ENCODE results near the gene FITM1. TPM values are rescaled to one million over a fixed set of nuclear protein-coding genes. Genes with fewer than 3 reads are reported as not detected.

Gene FITM1
- total RNA-seq, 2 experiments from 2014 or later: 1.5 to 1.7 TPM

- peaks cover 69% of the 10 kb centered on the region for H3K4me1 ChIP-seq (ENCODE audit: insufficient read depth, low read length)
- Mint-ChIP-seq H3K27ac (peak within 1 kb of the TSS; percentile 90), H3K27me3 (no peaks in the 10 kb centered on the region), H3K9me3 (no peaks in the 10 kb centered on the region), H3K4me3 (peak within 1 kb of the TSS; percentile 99), H3K4me1 (ENCODE audit: low read depth) (peaks cover 67% of the 10 kb centered on the region), H3K36me3 (ENCODE audit: low read depth) (peaks cover 82% of the 10 kb centered on the region)
- TF ChIP-seq, protein P1, sequence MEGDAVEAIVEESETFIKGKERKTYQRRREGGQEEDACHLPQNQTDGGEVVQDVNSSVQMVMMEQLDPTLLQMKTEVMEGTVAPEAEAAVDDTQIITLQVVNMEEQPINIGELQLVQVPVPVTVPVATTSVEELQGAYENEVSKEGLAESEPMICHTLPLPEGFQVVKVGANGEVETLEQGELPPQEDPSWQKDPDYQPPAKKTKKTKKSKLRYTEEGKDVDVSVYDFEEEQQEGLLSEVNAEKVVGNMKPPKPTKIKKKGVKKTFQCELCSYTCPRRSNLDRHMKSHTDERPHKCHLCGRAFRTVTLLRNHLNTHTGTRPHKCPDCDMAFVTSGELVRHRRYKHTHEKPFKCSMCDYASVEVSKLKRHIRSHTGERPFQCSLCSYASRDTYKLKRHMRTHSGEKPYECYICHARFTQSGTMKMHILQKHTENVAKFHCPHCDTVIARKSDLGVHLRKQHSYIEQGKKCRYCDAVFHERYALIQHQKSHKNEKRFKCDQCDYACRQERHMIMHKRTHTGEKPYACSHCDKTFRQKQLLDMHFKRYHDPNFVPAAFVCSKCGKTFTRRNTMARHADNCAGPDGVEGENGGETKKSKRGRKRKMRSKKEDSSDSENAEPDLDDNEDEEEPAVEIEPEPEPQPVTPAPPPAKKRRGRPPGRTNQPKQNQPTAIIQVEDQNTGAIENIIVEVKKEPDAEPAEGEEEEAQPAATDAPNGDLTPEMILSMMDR (IDR thresholded peaks at IDR 0.05): no peak
- intact Hi-C loops (cut with DNase I, micrococcal nuclease): loop anchor here (1.0 to 5.0 kb wide), 5 partner anchors 10 to 86 kb away; partner anchors contain the start of genes GMPR2 (in 2 of the 2), IPO4 (in 2 of the 2), NEDD8 (in 2 of the 2) and PSME1 (in 1 of the 2)
- ChIA-PET CTCF (interaction anchor here (0.8 to 2.1 kb wide), 8 partner anchors 9 to 97 kb away, joined by 3 to 20 read pairs (median 4); partner anchors contain the start of genes DCAF11, IRF9, MDP1 and NRL), POLR2A (interaction anchor here (0.7 to 8.1 kb wide), 25 partner anchors 9 to 1051 kb away, joined by 3 to 154 read pairs (median 7); partner anchors contain the start of genes C14orf119, CHMP4A, DCAF11 and IPO4)
- peak; percentile 66 to 92 (median 74) for DNase-seq
- no peaks in the 10 kb centered on the region for H3K9me3 ChIP-seq (ENCODE audit: control insufficient read depth in 1 of 2, insufficient read depth in 1 of 2, low read length in 2 of 2)
- peak; percentile 48 for ATAC-seq (ENCODE audit: poor library complexity)
- peaks cover 62% of the 10 kb centered on the region for H3K36me3 ChIP-seq (ENCODE audit: insufficient read depth, low read length)
- H3K4me3 ChIP-seq (ENCODE audit: low read length): peak within 1 kb of the TSS; percentile 93
- H3K27ac ChIP-seq (ENCODE audit: low read depth in 1 of 2, low read length in 2 of 2): peak within 1 kb of the TSS; percentile 76 to 82
- no peaks in the 10 kb centered on the region for H3K27me3 ChIP-seq (ENCODE audit: control insufficient read depth in 1 of 2, insufficient read depth in 2 of 2, low read length in 2 of 2)
These were observed 16.1 kb downstream of the FITM1 start, which contains the start of gene PSME2 for GRCh38 chr14:24146453-24146977. PSME2 (minus strand) TSS chr14:24146610; CDS start chr14:24146581, 29 bp downstream.

- TF ChIP-seq, protein P1 (IDR thresholded peaks at IDR 0.05): no peak
- Mint-ChIP-seq H3K4me3 (peak within 1 kb of the TSS; percentile 99), H3K27me3 (no peaks in the 10 kb centered on the region), H3K9me3 (no peaks in the 10 kb centered on the region), H3K27ac (peak within 1 kb of the TSS; percentile 90), H3K36me3 (ENCODE audit: low read depth) (peaks cover 83% of the 10 kb centered on the region), H3K4me1 (ENCODE audit: low read depth) (peaks cover 61% of the 10 kb centered on the region)
- H3K4me3 ChIP-seq (ENCODE audit: low read length): peak within 1 kb of the TSS; percentile 93
- H3K27me3 ChIP-seq (ENCODE audit: control insufficient read depth in 1 of 2, insufficient read depth in 2 of 2, low read length in 2 of 2): no peaks in the 10 kb centered on the region
- peak; percentile 91 to 99 (median 97) for DNase-seq
- peak within 1 kb of the TSS; percentile 76 to 82 for H3K27ac ChIP-seq (ENCODE audit: low read depth in 1 of 2, low read length in 2 of 2)
- H3K9me3 ChIP-seq (ENCODE audit: control insufficient read depth in 1 of 2, insufficient read depth in 1 of 2, low read length in 2 of 2): no peaks in the 10 kb centered on the region
- intact Hi-C loops (cut with DNase I, micrococcal nuclease): loop anchor here (1.0 to 5.0 kb wide), 6 partner anchors 11 to 86 kb away; partner anchors contain the start of genes GMPR2 (in 2 of the 2), IPO4 (in 2 of the 2), NEDD8 (in 2 of the 2) and IRF9 (in 1 of the 2)
- peaks cover 65% of the 10 kb centered on the region for H3K4me1 ChIP-seq (ENCODE audit: insufficient read depth, low read length)
- H3K36me3 ChIP-seq (ENCODE audit: insufficient read depth, low read length): peaks cover 69% of the 10 kb centered on the region
- CTCF ChIA-PET: interaction anchor here (0.8 to 5.5 kb wide), 8 partner anchors 9 to 96 kb away, joined by 3 to 32 read pairs (median 4); partner anchors contain the start of genes DCAF11, IRF9, MDP1 and NRL
- ATAC-seq (ENCODE audit: poor library complexity): peak; percentile 91
- POLR2A ChIA-PET: interaction anchor here (0.7 to 8.1 kb wide), 24 partner anchors 9 to 1052 kb away, joined by 3 to 154 read pairs (median 8); partner anchors contain the start of genes C14orf119, CHMP4A, DCAF11 and IPO4
These were observed 16.7 kb downstream of the FITM1 start, which contains the start of gene RNF31 for GRCh38 chr14:24146978-24147760. RNF31 (plus strand) TSS chr14:24147498; CDS start chr14:24147699, 201 bp downstream.
